Skin of body (tissue), 1 donor: ENCODE data around the gene ITGB2. TPM values are rescaled to one million over a fixed set of nuclear protein-coding genes. Genes with fewer than 3 reads are reported as not detected.

Experiments used
- total RNA-seq: library from RNA; depleted of rRNA; stranded (reverse); fragments of >200 nt; gene quantifications from one replicate; pipeline ENCODE4 v1.2.3, GENCODE V29; 2014

ITGB2 gene
- total RNA-seq, 1 donor from 2014 or later, result 22.5 TPM

Other genes with a start within 250 kb of the ITGB2 start
- 2.0 TPM for gene KRTAP12-1, start 238.7 kb downstream of the ITGB2 start, total RNA-seq
- not detected for gene KRTAP10-12, start 223.7 kb downstream of the ITGB2 start, total RNA-seq
- gene TSPEAR, start 209.3 kb downstream of the ITGB2 start, total RNA-seq, result 4.1 TPM
- gene UBE2G2, start 119.1 kb downstream of the ITGB2 start, total RNA-seq, result 65.8 TPM
- gene SUMO3, start 102.8 kb downstream of the ITGB2 start, total RNA-seq, result 33.1 TPM
- gene PTTG1IP, start 47.2 kb downstream of the ITGB2 start, total RNA-seq, result 88.6 TPM
- 10.0 TPM for gene SLX9, start 19.1 kb upstream of the ITGB2 start, total RNA-seq
- gene ADARB1, start 153.7 kb upstream of the ITGB2 start, total RNA-seq, result 28.3 TPM